Measurements from ENCODE around the gene HIGD1A.

The HIGD1A gene

DNA sequence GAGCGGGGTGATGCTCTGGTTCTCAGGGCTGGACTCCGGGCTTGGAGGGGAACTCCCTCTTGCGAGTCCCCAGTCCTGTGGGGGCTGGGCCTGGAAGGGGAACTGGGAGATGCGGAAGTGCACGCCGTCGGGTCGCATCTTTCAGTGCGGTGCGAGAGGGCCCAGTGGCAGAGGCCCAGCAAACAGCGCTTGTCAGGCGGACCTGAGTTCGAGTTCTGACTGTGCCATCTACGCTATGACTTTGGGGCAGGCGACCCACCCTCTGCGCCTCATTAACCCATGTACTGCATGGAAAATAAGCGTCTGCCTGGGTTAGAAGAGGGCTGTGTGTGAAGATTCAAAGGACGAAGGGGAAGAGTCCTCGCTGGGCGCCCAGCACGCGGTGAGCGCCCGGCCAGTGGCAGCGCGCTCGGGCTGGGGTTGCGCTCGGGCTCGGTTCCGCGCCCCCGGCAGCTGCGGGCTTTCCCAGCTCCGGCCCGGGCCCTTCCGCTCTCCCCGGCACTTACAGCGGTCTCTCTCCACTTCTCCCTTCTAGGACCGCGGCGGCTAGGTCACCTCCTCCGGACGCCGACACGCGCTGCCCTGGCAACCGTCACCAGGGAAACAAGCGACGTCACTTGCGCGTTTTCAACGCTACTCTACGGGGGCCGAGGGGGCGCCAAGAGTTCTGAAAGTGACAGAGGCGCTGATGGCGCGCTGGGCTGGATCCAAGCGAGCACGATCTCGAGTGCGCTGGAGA lies 31.5 kb downstream of the HIGD1A start, which contains the start of gene CCDC13:
TSS of gene CCDC13 (minus strand) at position 584 of the 739 bp plus-strand sequence. CDS start 14,908 bp downstream, outside the sequence.
- peak within 1 kb of the TSS; percentile 42 for H3K4me3 ChIP-seq (ENCODE audit: low read length)
- DNase-seq (ENCODE audit: low read depth): peak; percentile 71
- no peak for TF ChIP-seq CTCF (IDR thresholded peaks at IDR 0.05; ENCODE audit: insufficient read depth, low read depth, low read length, missing control alignments)

DNA sequence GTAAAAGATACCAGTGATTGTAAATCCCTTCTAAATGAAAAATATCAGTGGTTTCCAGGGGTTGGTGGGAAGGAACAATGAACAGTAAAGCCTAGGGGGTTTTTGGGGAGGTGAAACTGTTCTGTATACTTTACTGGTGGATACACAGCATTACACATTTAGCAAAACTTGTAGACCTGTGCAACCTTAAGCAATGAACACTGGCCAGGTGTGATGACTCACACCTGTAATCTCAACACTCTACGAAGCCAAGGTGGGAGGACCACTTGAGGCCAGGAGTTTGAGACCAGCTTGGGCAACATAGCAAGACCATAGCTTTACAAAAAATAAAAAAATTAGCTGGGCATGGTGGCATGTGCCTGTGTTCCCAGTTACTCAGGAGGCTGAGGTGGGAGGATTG lies 33.0 kb downstream of the HIGD1A start:
- no peak for TF ChIP-seq CTCF (IDR thresholded peaks at IDR 0.05; ENCODE audit: insufficient read depth, low read depth, low read length, missing control alignments)
- no peak overlapping the region for H3K4me3 ChIP-seq (ENCODE audit: low read length)
- DNase-seq (ENCODE audit: low read depth): peak; percentile 57

DNA sequence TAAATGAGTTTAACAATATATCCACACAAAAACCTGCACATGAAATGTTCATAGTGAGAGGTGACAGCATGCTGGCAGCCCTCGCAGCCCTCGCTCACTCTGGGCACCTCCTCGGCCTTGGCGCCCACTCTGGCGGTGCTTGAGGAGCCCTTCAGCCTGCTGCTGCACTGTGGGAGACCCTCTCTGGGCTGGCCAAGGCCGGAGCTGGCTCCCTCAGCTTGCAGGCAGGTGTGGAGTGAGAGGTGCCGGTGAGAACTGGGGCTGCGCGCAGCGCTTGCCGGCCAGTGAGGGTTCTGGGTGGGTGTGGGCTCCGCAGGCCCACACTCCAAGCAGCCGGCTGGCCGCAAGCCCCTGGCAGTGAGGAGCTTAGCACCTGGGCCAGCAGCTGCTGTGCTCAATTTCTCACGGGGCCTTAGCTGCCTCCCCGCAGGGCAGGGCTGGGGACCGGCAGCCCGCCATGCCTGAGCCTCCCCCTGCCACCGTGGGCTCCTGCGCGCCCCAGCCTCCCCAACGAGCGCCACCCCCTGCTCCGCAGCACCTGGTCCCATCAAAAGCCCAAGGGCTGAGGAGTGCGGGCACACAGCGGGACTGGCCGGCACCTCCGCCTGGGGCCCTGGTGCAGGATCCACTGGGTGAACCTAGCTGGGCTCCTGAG lies 34.7 kb downstream of the HIGD1A start:
- no peak for TF ChIP-seq CTCF (IDR thresholded peaks at IDR 0.05; ENCODE audit: insufficient read depth, low read depth, low read length, missing control alignments)
- DNase-seq (ENCODE audit: low read depth): no peak
- H3K4me3 ChIP-seq (ENCODE audit: low read length): no peak overlapping the region

DNA sequence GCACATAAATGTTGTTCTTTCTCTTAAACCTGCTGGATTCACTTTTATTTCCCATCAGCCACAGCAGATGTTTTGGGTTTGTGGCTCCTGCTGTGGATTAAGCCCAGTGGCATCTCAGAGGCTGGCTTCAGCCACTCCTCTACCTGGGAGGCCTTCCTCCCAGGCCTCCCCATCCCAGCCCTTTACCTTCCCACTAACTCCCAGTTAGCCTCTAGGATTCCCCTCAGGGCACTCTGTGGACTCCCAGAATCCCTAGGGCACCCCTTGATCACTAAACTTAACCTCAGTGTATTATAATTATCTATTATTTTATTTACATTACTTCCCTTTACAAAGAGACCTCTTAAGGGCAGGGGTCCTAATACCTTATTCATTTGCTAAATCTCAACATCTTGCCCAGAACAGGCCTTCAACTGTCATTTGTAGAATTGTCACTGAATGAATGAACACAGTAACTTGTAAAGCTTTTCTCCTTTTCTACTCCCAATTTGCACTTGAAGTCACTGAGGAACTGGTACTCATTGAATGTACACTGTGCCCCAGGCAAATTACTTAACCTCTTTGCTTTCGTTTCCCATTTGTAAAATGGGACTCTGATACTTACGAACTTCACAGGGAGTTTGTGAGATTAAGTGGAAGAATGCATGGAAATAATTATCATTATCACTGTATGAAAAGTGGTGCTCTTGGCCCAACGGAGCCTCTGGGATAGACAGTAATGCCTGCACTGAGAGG lies 39.6 kb downstream of the HIGD1A start:
- H3K4me3 ChIP-seq (ENCODE audit: low read length): no peak overlapping the region
- TF ChIP-seq CTCF (IDR thresholded peaks at IDR 0.05; ENCODE audit: insufficient read depth, low read depth, low read length, missing control alignments): no peak
- DNase-seq (ENCODE audit: low read depth): no peak

DNA sequence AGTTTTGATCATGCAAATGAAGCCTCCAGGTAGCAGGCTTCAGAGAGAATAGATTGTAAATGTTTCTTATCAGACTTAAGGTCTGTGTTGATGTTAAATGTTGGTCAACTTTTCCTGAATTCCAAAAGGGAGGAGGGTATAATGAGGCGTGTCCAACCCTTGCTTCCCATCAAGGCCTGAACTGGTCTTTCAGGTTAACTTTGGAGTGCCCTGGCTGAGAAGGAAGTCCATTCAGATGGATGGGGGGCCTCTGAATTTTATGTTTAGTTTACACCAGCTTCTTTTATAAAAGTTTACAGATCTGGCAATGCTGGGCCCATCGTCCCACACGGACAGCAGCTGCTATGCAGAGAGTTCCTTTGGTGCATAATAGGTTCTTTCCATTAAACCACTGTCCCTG lies 40.2 kb downstream of the HIGD1A start:
- TF ChIP-seq CTCF (IDR thresholded peaks at IDR 0.05; ENCODE audit: insufficient read depth, low read depth, low read length, missing control alignments): no peak
- H3K4me3 ChIP-seq (ENCODE audit: low read length): no peak overlapping the region
- DNase-seq (ENCODE audit: low read depth): no peak

DNA sequence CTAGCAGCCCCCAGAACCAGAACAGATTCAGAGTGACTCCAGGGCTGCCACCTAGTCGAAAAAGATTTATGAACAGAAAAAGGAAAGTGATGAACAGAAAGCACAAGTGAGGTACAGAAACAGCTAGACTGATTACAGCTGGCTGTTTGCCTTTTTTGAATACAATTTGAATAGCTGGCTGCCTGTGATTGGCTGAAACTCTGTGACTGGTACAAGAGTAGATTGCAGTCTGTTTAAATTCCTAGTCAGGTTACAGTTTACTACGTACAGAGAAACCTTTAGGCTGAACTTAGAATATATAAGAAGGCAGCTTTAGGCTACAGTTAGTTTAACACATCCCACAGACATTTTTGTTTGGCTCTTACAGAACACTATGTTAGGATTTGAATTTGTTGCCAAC lies 41.3 kb downstream of the HIGD1A start:
- no peak for TF ChIP-seq CTCF (IDR thresholded peaks at IDR 0.05; ENCODE audit: insufficient read depth, low read depth, low read length, missing control alignments)
- DNase-seq (ENCODE audit: low read depth): no peak

More for the DNA sequence above, 41.3 kb downstream of the HIGD1A start:
- H3K4me3 ChIP-seq (ENCODE audit: low read length): no peak overlapping the region

All from epithelial cell of esophagus (primary cell).